Neural progenitor cell (in vitro differentiated cells): ENCODE measurements around the gene CTSF. TPM values are rescaled to one million over a fixed set of nuclear protein-coding genes. Genes with fewer than 3 reads are reported as not detected.

Experiments used
- DNase-seq: peaks from one replicate; pipeline ENCODE4 v3.0.0-alpha.2; 2016; ENCODE audit warnings: low spot score
- H2AFZ ChIP-seq: fragments of 200-600 bp; sonication (generic); replicated peaks from 2 replicates; pipeline ENCODE4 v1.6.1; 2016; ENCODE audit warnings: antibody characterized with exemption
- H3F3A ChIP-seq: fragments of 200-600 bp; sonication (generic); 2 replicates; pipeline ENCODE4 v1.6.1; 2016; ENCODE audit warnings: antibody characterized with exemption, low read depth
- H3K27ac ChIP-seq: fragments of 200-600 bp; sonication (generic); 2 replicates; pipeline ENCODE4 v1.5.1; 2016; ENCODE audit warnings: mild to moderate bottlenecking
- H3K27me3 ChIP-seq: fragments of 200-600 bp; sonication (generic); 2 replicates; pipeline ENCODE4 v1.6.1; 2016; ENCODE audit warnings: mild to moderate bottlenecking, moderate library complexity
- H3K36me3 ChIP-seq: fragments of 200-600 bp; sonication (generic); 2 replicates; pipeline ENCODE4 v1.5.1; 2016
- H3K4me1 ChIP-seq: fragments of 200-600 bp; sonication (generic); 2 replicates; pipeline ENCODE4 v1.6.1; 2016; ENCODE audit warnings: mixed run types
- H3K4me2 ChIP-seq: fragments of 200-600 bp; sonication (generic); 2 replicates; pipeline ENCODE4 v1.6.1; 2016
- H3K4me3 ChIP-seq: fragments of 200-600 bp; sonication (generic); 2 replicates; pipeline ENCODE4 v1.5.1; 2016
- H3K79me2 ChIP-seq: fragments of 200-600 bp; sonication (generic); 2 replicates; pipeline ENCODE4 v1.6.1; 2016; ENCODE audit warnings: low read depth
- H3K9ac ChIP-seq: fragments of 200-600 bp; sonication (generic); 2 replicates; pipeline ENCODE4 v1.6.1; 2016
- H3K9me3 ChIP-seq: fragments of 200-600 bp; sonication (generic); 2 replicates; pipeline ENCODE4 v1.5.1; 2016; ENCODE audit warnings: low read depth
- H4K20me1 ChIP-seq: fragments of 200-600 bp; sonication (generic); 2 replicates; pipeline ENCODE4 v1.6.1; 2016; ENCODE audit warnings: low read depth
- H3K27ac Mint-ChIP-seq: 3 replicates; pipeline ENCODE4 v1.8.0; 2021; ENCODE audit warnings: mixed read lengths
- H3K27me3 Mint-ChIP-seq: 2 replicates; pipeline ENCODE4 v1.8.0; 2022; ENCODE audit warnings: low read depth, mild to moderate bottlenecking, inconsistent platforms, moderate library complexity, mixed read lengths; ENCODE audit not compliant: insufficient read depth
- H3K36me3 Mint-ChIP-seq: 3 replicates; pipeline ENCODE4 v1.8.0; 2021; ENCODE audit warnings: mixed read lengths
- H3K4me1 Mint-ChIP-seq: 3 replicates; pipeline ENCODE4 v1.8.0; 2021; ENCODE audit warnings: mixed read lengths
- H3K4me3 Mint-ChIP-seq: 3 replicates; pipeline ENCODE4 v1.8.0; 2021; ENCODE audit warnings: mild to moderate bottlenecking, moderate library complexity, mixed read lengths
- H3K9me3 Mint-ChIP-seq: 3 replicates; pipeline ENCODE4 v1.8.0; 2020; ENCODE audit warnings: mixed read lengths
- EZH2 ChIP-seq: fragments of 200-600 bp; sonication (generic); IDR thresholded peaks from 2 replicates; pipeline ENCODE4 v1.6.1; 2017; ENCODE audit warnings: antibody characterized with exemption, mild to moderate bottlenecking, moderate library complexity
- EZH2phosphoT487 ChIP-seq: fragments of 200-600 bp; sonication (generic); IDR thresholded peaks from 2 replicates; pipeline ENCODE4 v1.6.1; 2017; ENCODE audit warnings: antibody characterized with exemption
- total RNA-seq: library from RNA; depleted of rRNA; stranded (reverse); fragments of >200 nt; gene quantifications from 2 replicates; pipeline ENCODE4 v1.2.3, GENCODE V29; 2015; ENCODE audit warnings: low replicate concordance
- TF ChIP-seq, protein P1 (sequence below): fragments of 200-600 bp; sonication (generic); IDR thresholded peaks from 2 replicates; pipeline ENCODE4 v1.5.1; 2017; ENCODE audit warnings: antibody characterized with exemption, mild to moderate bottlenecking

The CTSF gene
- total RNA-seq, 1 donor from 2014 or later, result not detected

GRCh38 chr11:66557733-66558326 lies 10.6 kb downstream of the CTSF start:
- Mint-ChIP-seq H3K27ac (no peak overlapping the region), H3K36me3 (no peaks in the 10 kb centered on the region), H3K4me1 (no peaks in the 10 kb centered on the region), H3K9me3 (no peaks in the 10 kb centered on the region), H3K4me3 (no peak overlapping the region), H3K27me3 (peaks cover under 1% of the 10 kb centered on the region)
- Histone ChIP-seq H4K20me1 (no peaks in the 10 kb centered on the region), H3K4me1 (no peaks in the 10 kb centered on the region), H3K9me3 (no peaks in the 10 kb centered on the region), H3K27ac (no peak overlapping the region), H3K4me3 (no peak overlapping the region), H3K9ac (no peak overlapping the region), H3K27me3 (no peaks in the 10 kb centered on the region), H3K4me2 (no peak overlapping the region), H2AFZ (no peak overlapping the region), H3K79me2 (no peaks in the 10 kb centered on the region), H3K36me3 (no peaks in the 10 kb centered on the region), H3F3A (no peaks in the 10 kb centered on the region)
- DNase-seq, result no peak
- TF ChIP-seq EZH2phosphoT487, result no peak
- no peak for TF ChIP-seq EZH2
- TF ChIP-seq, protein P1, sequence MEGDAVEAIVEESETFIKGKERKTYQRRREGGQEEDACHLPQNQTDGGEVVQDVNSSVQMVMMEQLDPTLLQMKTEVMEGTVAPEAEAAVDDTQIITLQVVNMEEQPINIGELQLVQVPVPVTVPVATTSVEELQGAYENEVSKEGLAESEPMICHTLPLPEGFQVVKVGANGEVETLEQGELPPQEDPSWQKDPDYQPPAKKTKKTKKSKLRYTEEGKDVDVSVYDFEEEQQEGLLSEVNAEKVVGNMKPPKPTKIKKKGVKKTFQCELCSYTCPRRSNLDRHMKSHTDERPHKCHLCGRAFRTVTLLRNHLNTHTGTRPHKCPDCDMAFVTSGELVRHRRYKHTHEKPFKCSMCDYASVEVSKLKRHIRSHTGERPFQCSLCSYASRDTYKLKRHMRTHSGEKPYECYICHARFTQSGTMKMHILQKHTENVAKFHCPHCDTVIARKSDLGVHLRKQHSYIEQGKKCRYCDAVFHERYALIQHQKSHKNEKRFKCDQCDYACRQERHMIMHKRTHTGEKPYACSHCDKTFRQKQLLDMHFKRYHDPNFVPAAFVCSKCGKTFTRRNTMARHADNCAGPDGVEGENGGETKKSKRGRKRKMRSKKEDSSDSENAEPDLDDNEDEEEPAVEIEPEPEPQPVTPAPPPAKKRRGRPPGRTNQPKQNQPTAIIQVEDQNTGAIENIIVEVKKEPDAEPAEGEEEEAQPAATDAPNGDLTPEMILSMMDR, result no peak

DNA sequence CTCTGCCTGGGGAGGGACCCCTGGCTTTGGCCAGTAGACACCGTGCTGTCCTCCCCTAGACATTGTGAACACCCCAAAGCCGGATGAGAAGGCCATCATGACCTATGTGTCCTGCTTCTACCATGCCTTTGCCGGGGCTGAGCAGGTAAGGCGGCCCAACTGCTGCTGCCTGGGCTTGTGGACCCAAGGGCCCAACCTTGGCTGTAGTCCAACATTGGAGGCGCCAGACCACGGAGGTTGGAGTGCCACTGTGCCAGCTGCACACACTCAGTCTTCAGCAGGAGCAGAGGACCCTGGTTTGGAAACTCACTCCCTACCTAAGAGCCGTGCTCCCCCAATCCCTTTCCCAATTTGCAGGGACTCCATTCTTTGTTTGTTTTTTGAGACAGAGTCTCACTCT lies 12.3 kb downstream of the CTSF start:
- TF ChIP-seq, protein P1, result no peak
- no peak for TF ChIP-seq EZH2phosphoT487
- TF ChIP-seq EZH2, result no peak
- Histone ChIP-seq H3K27me3 (no peaks in the 10 kb centered on the region), H3K4me2 (no peak overlapping the region), H3K79me2 (no peaks in the 10 kb centered on the region), H3K9me3 (no peaks in the 10 kb centered on the region), H3K27ac (no peak overlapping the region), H2AFZ (no peak overlapping the region), H3K9ac (no peak overlapping the region), H3K4me1 (no peaks in the 10 kb centered on the region), H3F3A (no peaks in the 10 kb centered on the region), H3K36me3 (no peaks in the 10 kb centered on the region), H4K20me1 (no peaks in the 10 kb centered on the region), H3K4me3 (no peak overlapping the region)
- Mint-ChIP-seq H3K4me3 (no peak overlapping the region), H3K4me1 (no peaks in the 10 kb centered on the region), H3K27ac (peak overlapping the region; percentile 78), H3K9me3 (no peaks in the 10 kb centered on the region), H3K36me3 (no peaks in the 10 kb centered on the region), H3K27me3 (peaks cover 4% of the 10 kb centered on the region)
- no peak for DNase-seq

- no peak overlapping the region for H3K4me3 Mint-ChIP-seq
- Histone ChIP-seq H3K4me3 (no peak overlapping the region), H3K4me2 (no peak overlapping the region), H3K4me1 (no peaks in the 10 kb centered on the region), H3K9ac (no peak overlapping the region), H3K9me3 (no peaks in the 10 kb centered on the region), H3F3A (peaks cover 1% of the 10 kb centered on the region), H3K27me3 (no peaks in the 10 kb centered on the region), H4K20me1 (no peaks in the 10 kb centered on the region), H3K79me2 (no peaks in the 10 kb centered on the region), H3K36me3 (no peaks in the 10 kb centered on the region), H2AFZ (no peak overlapping the region), H3K27ac (no peak overlapping the region)
- H3K27ac Mint-ChIP-seq, result no peak overlapping the region
- H3K27me3 Mint-ChIP-seq, result peaks cover 5% of the 10 kb centered on the region
- H3K4me1 Mint-ChIP-seq, result no peaks in the 10 kb centered on the region
- no peaks in the 10 kb centered on the region for H3K36me3 Mint-ChIP-seq
- TF ChIP-seq EZH2phosphoT487 (no peak), EZH2 (no peak)
- TF ChIP-seq, protein P1, result no peak
- H3K9me3 Mint-ChIP-seq, result no peaks in the 10 kb centered on the region
- no peak for DNase-seq
Measured at GRCh38 chr11:66555416-66555815, 13.0 kb downstream of the CTSF start.
